Fibroblast of lung (primary cell): ENCODE results near the gene TGFBRAP1. TPM values are rescaled to one million over a fixed set of nuclear protein-coding genes. Genes with fewer than 3 reads are reported as not detected.
A peak's percentile ranks its signal among the peaks of the same experiment; 100 is the strongest.

Source experiments
- DNase-seq, 2 donors: peaks; one replicate each; pipeline versions ENCODE4 v3.0.0 to v3.0.0-alpha.2; 2010; ENCODE audit warnings: low read depth in 2 of 2
- H2AFZ ChIP-seq: 2 replicates; pipeline ENCODE4 v1.5.1; 2012; ENCODE audit warnings: low read length, control low read depth, inconsistent platforms
- H3K27ac ChIP-seq: 2 replicates; pipeline ENCODE4 v1.5.1; 2011; ENCODE audit warnings: low read length, control low read depth; ENCODE audit not compliant: insufficient read depth
- H3K27me3 ChIP-seq: 2 replicates; pipeline ENCODE4 v1.5.1; 2011; ENCODE audit warnings: mild to moderate bottlenecking, low read length; ENCODE audit not compliant: control insufficient read depth, insufficient read depth
- H3K36me3 ChIP-seq: 2 replicates; pipeline ENCODE4 v1.5.1; 2011; ENCODE audit warnings: low read length; ENCODE audit not compliant: control insufficient read depth, insufficient read depth
- H3K4me1 ChIP-seq: 2 replicates; pipeline ENCODE4 v1.5.1; 2011; ENCODE audit warnings: low read length; ENCODE audit not compliant: control insufficient read depth, insufficient read depth; ENCODE audit errors: extremely low read depth
- H3K4me2 ChIP-seq: 2 replicates; pipeline ENCODE4 v1.5.1; 2011; ENCODE audit warnings: low read length, control low read depth; ENCODE audit not compliant: insufficient read depth; ENCODE audit errors: extremely low read depth
- H3K4me3 ChIP-seq, 4 experiments: fragments of 200-600 bp in 1 of 4; sonication (generic) in 1 of 4; replicated peaks in 1 of 4; 2 replicates each; pipeline ENCODE4 v1.5.1; 2011 to 2016; ENCODE audit warnings: low read length in 4 of 4, low read depth in 3 of 4, mild to moderate bottlenecking in 3 of 4, control low read depth in 2 of 4, inconsistent platforms in 1 of 4, mixed read lengths in 1 of 4; ENCODE audit not compliant: insufficient read depth in 1 of 4; ENCODE audit errors: control extremely low read depth in 1 of 4
- H3K79me2 ChIP-seq: 2 replicates; pipeline ENCODE4 v1.5.1; 2012; ENCODE audit warnings: mild to moderate bottlenecking, low read length, inconsistent platforms; ENCODE audit not compliant: control insufficient read depth, insufficient read depth
- H3K9ac ChIP-seq: 2 replicates; pipeline ENCODE4 v1.5.1; 2011; ENCODE audit warnings: mild to moderate bottlenecking, low read length, control low read depth; ENCODE audit not compliant: insufficient read depth
- H3K9me3 ChIP-seq: 2 replicates; pipeline ENCODE4 v1.5.1; 2012; ENCODE audit warnings: low read depth, low read length; ENCODE audit not compliant: control insufficient read depth, insufficient read depth
- H4K20me1 ChIP-seq: 2 replicates; pipeline ENCODE4 v1.5.1; 2011; ENCODE audit warnings: low read length; ENCODE audit not compliant: control insufficient read depth, insufficient read depth; ENCODE audit errors: extremely low read depth
- EZH2 ChIP-seq: IDR thresholded peaks from 2 replicates; pipeline ENCODE4 v1.5.1; 2012; ENCODE audit warnings: low read length, control low read depth, mild to moderate bottlenecking; ENCODE audit errors: missing control alignments
- polyA plus RNA-seq, 2 donors: library from polyadenylated mRNA; depleted of rRNA in 1 of 2; stranded (reverse) in 1 of 2; unstranded in 1 of 2; fragments of >200 nt; gene quantifications; 2 replicates each; pipeline ENCODE4 v1.2.1, GENCODE V29; 2011 to 2012; ENCODE audit warnings: missing spikeins in 1 of 2
- total RNA-seq: library from RNA; depleted of rRNA; stranded (reverse); fragments of >200 nt; gene quantifications from 2 replicates; pipeline ENCODE4 v1.2.1, GENCODE V29; 2014
- TF ChIP-seq, protein P1 (sequence below), 2 donors: IDR thresholded peaks in 1 of 2; conservative IDR thresholded peaks in 1 of 2; 1 replicate in 1 of 2; 2 replicates in 1 of 2; pipeline ENCODE4 v1.5.1; 2011 to 2012; ENCODE audit warnings: low read length in 2 of 2, control low read depth in 1 of 2, inconsistent platforms in 1 of 2, low read depth in 1 of 2, mild to moderate bottlenecking in 1 of 2

Gene TGFBRAP1
- total and polyA plus RNA-seq, 2 donors (not counting 1 experiment from before 2014, with no cell fraction given): 8.5 to 14.9 TPM

DNA sequence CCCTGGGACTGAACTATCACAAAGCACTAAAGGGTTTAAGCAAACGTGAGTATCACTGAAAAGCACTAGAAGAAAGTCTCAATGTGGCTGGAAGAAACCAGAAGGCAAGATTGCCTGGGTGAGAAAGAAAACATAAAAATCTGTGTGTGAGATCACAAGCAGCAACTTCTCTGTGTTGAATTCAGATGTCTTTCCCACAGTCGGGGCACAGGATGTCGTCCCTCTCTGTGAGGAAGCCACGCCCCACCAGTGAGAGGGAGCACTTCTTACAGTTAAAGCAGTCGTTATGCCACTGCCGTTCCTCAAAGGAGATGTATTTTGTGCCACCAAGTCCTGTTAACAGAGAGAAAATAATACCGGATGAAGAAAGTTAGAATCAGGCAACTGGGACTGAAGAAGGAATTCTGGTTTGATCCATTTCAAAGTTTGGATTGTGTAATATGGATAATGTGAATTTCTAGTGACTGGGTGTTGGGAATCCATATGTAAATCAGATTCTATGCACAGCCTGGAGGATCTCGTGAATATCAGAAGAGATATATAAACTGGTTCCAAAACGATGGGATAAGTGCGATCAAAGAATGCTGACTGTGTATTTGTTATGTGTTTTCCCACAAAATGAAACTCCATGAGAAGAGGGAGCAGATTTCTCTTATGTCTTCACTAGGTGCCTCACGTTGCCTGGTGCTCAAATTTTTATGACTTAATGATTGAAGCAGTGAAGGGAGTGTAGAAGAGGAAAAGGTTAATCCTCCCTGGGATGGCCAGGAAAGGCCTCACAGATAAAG lies 31.8 kb upstream of the TGFBRAP1 start:
- H3K4me2 ChIP-seq: no peak overlapping the region
- H3K36me3 ChIP-seq: peaks cover 31% of the 10 kb centered on the region
- H3K27ac ChIP-seq: no peak overlapping the region
- DNase-seq: no peak
- H3K9me3 ChIP-seq: no peaks in the 10 kb centered on the region
- TF ChIP-seq, protein P1, sequence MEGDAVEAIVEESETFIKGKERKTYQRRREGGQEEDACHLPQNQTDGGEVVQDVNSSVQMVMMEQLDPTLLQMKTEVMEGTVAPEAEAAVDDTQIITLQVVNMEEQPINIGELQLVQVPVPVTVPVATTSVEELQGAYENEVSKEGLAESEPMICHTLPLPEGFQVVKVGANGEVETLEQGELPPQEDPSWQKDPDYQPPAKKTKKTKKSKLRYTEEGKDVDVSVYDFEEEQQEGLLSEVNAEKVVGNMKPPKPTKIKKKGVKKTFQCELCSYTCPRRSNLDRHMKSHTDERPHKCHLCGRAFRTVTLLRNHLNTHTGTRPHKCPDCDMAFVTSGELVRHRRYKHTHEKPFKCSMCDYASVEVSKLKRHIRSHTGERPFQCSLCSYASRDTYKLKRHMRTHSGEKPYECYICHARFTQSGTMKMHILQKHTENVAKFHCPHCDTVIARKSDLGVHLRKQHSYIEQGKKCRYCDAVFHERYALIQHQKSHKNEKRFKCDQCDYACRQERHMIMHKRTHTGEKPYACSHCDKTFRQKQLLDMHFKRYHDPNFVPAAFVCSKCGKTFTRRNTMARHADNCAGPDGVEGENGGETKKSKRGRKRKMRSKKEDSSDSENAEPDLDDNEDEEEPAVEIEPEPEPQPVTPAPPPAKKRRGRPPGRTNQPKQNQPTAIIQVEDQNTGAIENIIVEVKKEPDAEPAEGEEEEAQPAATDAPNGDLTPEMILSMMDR (conservative IDR thresholded peaks at IDR 0.05 in 1 of 2, IDR thresholded peaks at IDR 0.05 in 1 of 2; ENCODE audit: low read depth in 1 of 2, low read length in 2 of 2): no peak
- H2AFZ ChIP-seq: no peak overlapping the region
- H3K9ac ChIP-seq: no peak overlapping the region
- H3K27me3 ChIP-seq: no peaks in the 10 kb centered on the region
- H3K4me3 ChIP-seq: no peak overlapping the region
- H3K79me2 ChIP-seq: peaks cover 10% of the 10 kb centered on the region
- no peaks in the 10 kb centered on the region for H4K20me1 ChIP-seq
- no peaks in the 10 kb centered on the region for H3K4me1 ChIP-seq

DNA sequence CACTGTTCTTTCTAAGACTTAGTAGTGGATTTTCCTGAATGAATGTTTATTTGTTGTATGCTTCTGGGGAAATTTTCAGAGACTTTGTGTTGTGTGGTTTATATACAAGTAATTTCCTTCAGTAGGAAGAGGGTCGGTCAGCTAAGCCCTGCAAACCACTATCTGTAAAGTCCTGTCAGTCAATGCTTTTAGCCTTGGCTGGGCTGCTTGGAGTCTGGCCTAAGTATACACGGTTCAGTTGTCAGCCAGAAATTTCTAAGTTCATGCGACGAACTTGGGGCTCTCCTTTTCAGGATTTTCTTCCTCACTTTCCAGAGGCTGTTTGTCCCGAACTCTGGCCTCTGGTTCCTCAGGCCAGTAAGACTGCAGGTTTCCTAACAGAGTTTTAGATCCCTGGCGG lies 29.1 kb upstream of the TGFBRAP1 start:
- peak in 1 of 2 donors; percentile 46 for DNase-seq
- Histone ChIP-seq H3K4me2 (no peak overlapping the region), H3K27me3 (no peaks in the 10 kb centered on the region), H3K79me2 (peaks cover 4% of the 10 kb centered on the region), H3K9me3 (no peaks in the 10 kb centered on the region), H3K4me1 (no peaks in the 10 kb centered on the region), H4K20me1 (no peaks in the 10 kb centered on the region), H3K4me3 (no peak overlapping the region), H3K9ac (no peak overlapping the region), H2AFZ (no peak overlapping the region), H3K27ac (no peak overlapping the region), H3K36me3 (peaks cover 23% of the 10 kb centered on the region)
- TF ChIP-seq, protein P1 (conservative IDR thresholded peaks at IDR 0.05 in 1 of 2, IDR thresholded peaks at IDR 0.05 in 1 of 2; ENCODE audit: low read depth in 1 of 2, low read length in 2 of 2): no peak
- no peak for TF ChIP-seq EZH2

DNA sequence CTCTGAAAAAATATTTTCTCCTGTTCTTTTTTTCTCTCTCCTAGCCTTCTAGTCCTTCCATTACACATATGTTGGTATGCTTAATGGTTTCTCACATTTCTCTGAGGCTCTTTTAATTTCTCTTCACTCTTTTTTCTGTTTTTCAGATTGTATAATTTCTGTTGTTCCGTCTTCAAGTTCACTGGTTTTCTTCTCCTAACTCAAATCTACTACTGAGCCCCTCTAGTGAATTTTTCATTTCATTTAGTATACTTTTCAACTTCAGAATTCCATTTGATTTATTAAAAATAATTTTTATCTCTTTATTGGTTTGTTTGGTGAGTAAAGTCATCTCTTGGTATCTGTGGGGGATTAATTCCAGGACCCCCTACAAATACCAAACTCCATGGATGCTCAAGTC lies 27.6 kb upstream of the TGFBRAP1 start:
- no peaks in the 10 kb centered on the region for H3K4me1 ChIP-seq
- no peak overlapping the region for H3K4me2 ChIP-seq
- H3K36me3 ChIP-seq: peaks cover 12% of the 10 kb centered on the region
- no peak for DNase-seq
- TF ChIP-seq, protein P1 (conservative IDR thresholded peaks at IDR 0.05 in 1 of 2, IDR thresholded peaks at IDR 0.05 in 1 of 2; ENCODE audit: low read depth in 1 of 2, low read length in 2 of 2): no peak
- no peak for TF ChIP-seq EZH2
- H3K79me2 ChIP-seq: no peaks in the 10 kb centered on the region
- no peak overlapping the region for H3K9ac ChIP-seq
- no peaks in the 10 kb centered on the region for H3K27me3 ChIP-seq
- no peak overlapping the region for H3K4me3 ChIP-seq
- no peak overlapping the region for H2AFZ ChIP-seq
- no peaks in the 10 kb centered on the region for H3K9me3 ChIP-seq
- H4K20me1 ChIP-seq: no peaks in the 10 kb centered on the region
- no peak overlapping the region for H3K27ac ChIP-seq
